HG02840 (cell line): ENCODE results near the gene EFNB2.

Experiments
- ATAC-seq: cut with Tn5 transposase; IDR thresholded peaks from one replicate; pipeline ENCODE4 v1.9.1; 2021; ENCODE audit warnings: mild to moderate bottlenecking, moderate library complexity, moderate number of reproducible peaks; ENCODE audit not compliant: unreplicated experiment, low FRiP score

The EFNB2 gene

GRCh38 chr13:106527445-106527801 lies 8.0 kb downstream of the EFNB2 start:
- ATAC-seq, result no peak

- ATAC-seq, result no peak
These were observed 8.6 kb downstream of the EFNB2 start for GRCh38 chr13:106526738-106527444.

DNA sequence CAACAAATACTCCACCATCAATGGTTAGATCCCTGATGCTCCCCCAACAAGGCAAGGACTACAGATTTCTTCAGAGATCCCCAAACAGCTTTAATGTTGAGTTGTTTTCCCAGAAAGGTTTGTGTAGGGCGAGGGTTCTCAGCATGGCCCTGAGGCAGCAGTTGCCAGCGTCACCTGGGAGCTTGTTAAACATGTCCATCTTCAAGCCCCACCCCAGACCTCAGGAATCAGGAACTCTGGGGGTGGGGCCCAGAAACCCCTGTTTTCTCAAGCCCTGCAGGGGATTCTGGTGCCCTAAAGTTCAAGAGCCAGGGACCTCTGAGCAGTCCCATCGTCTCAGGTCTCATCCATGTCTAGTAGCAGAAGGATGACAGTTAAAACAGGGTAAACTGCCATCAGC lies 9.6 kb downstream of the EFNB2 start:
- ATAC-seq, result no peak

- ATAC-seq, result no peak
These were observed 11.4 kb downstream of the EFNB2 start for GRCh38 chr13:106524108-106524507.

GRCh38 chr13:106523576-106523975 lies 11.9 kb downstream of the EFNB2 start:
- no peak for ATAC-seq

DNA sequence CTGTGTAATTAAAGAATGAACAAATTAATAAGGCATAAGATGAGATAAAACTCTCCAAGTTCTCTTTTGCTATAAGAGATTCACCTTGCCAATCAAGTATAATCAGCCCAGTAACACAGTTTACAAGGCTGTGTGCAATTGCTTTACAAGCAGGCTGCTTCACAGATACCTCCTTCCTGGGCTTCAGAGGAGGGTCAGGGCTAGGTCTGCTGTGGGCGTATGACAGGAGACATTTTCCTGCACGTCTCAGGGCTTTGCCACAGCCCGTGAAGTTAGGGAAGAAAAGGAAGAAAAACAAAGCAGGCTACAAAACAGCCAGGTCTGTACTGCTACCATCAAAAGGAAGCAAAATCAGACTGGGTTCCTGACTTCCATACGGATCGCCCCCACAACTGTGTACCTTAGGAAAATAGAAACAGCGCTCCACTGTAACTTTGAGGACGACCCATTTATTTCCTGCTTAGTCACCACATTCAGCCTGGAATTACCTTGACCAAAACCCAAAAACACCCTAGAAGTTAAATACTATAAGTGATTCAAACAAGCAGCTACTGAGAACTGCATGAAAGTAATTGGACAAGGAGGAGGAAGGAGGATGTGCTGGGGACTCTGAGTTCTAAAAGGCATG lies 12.4 kb downstream of the EFNB2 start:
- no peak for ATAC-seq

DNA sequence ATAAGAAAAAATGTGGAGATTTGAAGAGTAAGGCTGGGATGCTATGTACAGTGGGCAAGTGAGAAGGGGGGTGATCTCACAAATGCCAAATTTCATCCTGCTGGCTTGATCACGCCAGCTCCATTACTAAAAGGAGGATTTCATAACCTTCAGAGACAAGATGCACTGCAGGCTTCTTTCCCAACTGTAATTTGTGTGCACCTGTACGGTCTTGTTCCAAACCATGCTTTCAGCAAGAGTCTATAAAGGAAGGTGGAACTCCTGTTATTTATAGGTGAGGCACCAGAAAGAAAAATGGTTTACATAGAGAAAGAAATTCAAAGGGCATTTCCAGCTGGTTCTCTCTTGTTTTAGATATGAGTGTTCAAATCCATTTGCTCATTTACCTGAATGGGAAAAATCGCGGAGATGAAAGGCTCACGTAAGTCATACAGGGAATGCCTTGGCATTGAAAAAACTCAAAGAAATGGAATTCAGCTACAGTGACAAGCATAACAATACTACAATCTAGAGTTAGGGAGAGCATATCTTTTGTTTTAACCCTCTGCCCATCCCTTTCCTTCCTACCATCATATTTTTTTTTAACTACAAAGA lies 13.3 kb downstream of the EFNB2 start:
- ATAC-seq, result no peak

- no peak for ATAC-seq
These were observed 14.2 kb downstream of the EFNB2 start for GRCh38 chr13:106521095-106521799.

GRCh38 chr13:106520251-106521054 lies 15.0 kb downstream of the EFNB2 start:
- no peak for ATAC-seq

DNA sequence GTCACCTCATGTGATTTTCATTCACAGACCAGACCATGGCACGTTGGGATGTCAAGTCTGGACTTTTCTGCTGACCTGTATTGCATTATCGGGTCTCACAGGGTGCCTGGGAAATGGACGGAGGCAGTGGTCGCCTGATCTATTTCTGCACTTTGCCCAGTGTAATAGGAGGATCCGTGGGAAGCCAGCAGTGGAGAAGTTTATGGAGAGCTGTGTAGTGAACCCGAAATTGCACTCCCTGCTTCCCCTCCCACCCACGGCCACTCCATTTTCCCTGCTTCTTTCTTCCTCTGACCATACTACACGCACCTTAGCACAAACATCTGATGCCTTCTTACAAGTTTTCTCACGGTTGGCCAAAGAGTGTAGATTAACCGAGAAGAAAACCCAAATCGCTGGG lies 16.9 kb downstream of the EFNB2 start:
- ATAC-seq, result no peak

DNA sequence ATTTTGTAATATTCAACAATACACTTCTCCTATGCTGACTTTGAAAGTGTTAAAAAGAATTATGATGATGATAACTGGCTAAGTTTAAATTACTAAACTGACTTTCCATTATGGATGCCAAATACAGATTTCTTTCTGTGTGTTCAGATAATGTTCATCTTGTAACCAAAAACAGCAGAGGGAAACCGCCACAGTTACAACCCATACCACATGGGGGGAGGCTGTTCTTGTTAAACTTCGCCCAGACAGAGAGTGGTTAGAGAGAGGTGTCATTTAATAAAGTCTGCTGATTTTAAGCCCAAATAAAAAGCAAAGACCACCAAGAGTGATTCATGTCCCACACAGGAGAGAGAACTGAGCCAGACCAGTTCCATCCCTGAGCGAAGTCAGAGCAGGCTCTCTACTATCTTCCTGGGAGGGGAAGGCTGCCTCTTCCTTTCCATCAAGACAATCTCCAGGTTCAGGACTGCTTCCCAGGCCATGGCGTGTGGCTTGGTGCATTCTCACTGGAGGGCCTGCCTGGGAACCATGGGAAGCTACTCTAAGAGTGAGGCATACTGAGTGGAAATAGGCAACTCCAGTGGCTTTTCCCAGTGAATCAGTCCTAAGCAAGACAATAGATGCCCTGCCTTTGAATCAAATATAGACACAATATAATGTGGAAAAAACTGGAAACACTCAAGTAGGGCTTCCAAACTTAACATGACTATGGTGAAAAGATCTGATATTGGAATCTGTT lies 18.2 kb downstream of the EFNB2 start:
- ATAC-seq, result no peak

- ATAC-seq, result no peak
These were observed 19.7 kb downstream of the EFNB2 start for GRCh38 chr13:106515635-106516254.

GRCh38 chr13:106514928-106515634 lies 20.4 kb downstream of the EFNB2 start:
- no peak for ATAC-seq

- ATAC-seq, result no peak
These were observed 22.2 kb downstream of the EFNB2 start for GRCh38 chr13:106513025-106513983.

DNA sequence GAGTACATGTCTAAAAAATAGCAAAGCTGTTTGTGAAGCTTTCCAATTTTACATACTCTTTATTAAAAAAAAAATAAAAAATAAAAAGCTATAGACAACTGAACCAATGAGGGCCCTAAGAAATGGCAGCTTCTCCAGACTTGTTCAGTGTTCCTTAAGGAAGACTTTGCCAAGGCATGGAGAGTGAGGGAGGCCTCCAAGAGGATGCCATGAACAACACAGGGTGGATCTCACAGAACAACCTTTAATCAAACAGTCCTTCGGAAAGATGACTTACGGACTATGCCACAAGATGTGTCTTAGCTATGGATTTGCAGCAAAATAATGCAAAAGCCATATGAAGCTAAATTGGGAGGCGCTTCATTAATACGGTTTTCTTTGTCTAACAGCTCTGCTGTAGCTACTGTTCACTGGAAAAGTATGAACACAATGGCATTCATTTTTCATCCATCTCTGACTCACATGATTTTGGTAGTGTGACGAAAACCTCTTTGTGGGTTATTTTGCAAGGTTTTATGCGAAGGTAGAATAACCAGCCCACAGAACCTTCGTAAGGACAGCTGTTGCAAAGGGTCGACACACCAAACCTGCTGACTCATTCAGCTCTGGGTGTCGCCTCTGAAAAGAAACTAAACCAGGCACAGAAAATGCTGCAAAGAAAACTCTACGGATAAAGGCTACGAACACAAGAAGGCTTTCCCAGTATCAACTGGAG lies 27.7 kb downstream of the EFNB2 start:
- no peak for ATAC-seq

- ATAC-seq, result no peak
These were observed 29.2 kb downstream of the EFNB2 start for GRCh38 chr13:106506286-106506685.

GRCh38 chr13:106505732-106506131 lies 29.7 kb downstream of the EFNB2 start:
- no peak for ATAC-seq
